ENCODE measurements around the gene DOP1A. TPM values are rescaled to one million over a fixed set of nuclear protein-coding genes. Genes with fewer than 3 reads are reported as not detected.

The DOP1A gene
- total RNA-seq, 1 donor from 2014 or later: 18.1 TPM

- no peak for DNase-seq
- peaks cover 92% of the 10 kb centered on the region for H3K36me3 ChIP-seq
- H3K27me3 ChIP-seq (ENCODE audit: low read depth): no peaks in the 10 kb centered on the region
- H3K9me3 ChIP-seq (replicated peaks): no peaks in the 10 kb centered on the region
- H3K4me3 ChIP-seq: no peak overlapping the region
- TF ChIP-seq, protein P1, sequence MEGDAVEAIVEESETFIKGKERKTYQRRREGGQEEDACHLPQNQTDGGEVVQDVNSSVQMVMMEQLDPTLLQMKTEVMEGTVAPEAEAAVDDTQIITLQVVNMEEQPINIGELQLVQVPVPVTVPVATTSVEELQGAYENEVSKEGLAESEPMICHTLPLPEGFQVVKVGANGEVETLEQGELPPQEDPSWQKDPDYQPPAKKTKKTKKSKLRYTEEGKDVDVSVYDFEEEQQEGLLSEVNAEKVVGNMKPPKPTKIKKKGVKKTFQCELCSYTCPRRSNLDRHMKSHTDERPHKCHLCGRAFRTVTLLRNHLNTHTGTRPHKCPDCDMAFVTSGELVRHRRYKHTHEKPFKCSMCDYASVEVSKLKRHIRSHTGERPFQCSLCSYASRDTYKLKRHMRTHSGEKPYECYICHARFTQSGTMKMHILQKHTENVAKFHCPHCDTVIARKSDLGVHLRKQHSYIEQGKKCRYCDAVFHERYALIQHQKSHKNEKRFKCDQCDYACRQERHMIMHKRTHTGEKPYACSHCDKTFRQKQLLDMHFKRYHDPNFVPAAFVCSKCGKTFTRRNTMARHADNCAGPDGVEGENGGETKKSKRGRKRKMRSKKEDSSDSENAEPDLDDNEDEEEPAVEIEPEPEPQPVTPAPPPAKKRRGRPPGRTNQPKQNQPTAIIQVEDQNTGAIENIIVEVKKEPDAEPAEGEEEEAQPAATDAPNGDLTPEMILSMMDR (IDR thresholded peaks at IDR 0.05; ENCODE audit: borderline replicate concordance): no peak
- no peaks in the 10 kb centered on the region for H3K4me1 ChIP-seq
- intact Hi-C loops (cut with micrococcal nuclease): no loop called here
- H3K27ac ChIP-seq (replicated peaks): no peak overlapping the region
Measured at GRCh38 chr6:83126223-83126622, 58.8 kb downstream of the DOP1A start.

DNA sequence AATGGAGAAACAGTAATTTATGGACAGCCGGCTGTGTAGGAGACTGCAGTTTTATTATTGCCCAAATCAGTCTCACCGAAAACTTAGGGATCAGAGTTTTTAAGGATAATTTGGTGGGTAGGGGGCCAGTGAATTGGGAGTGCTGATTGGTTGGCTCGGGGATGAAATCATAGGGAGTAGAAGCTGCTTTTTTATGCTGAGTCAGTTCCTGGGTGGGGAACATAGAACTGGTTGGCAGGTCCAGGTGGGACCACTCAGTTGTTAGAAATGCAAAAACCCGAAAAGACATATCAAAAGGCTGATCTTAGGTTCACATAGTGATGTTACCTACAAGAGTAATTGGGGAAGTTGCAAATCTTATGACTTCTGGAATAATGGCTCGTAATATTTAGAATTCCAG, 59.3 kb downstream of the DOP1A start:
- Histone ChIP-seq H3K27ac (replicated peaks) (no peak overlapping the region), H3K27me3 (ENCODE audit: low read depth) (no peaks in the 10 kb centered on the region), H3K4me3 (no peak overlapping the region), H3K36me3 (peaks cover 92% of the 10 kb centered on the region), H3K9me3 (replicated peaks) (no peaks in the 10 kb centered on the region), H3K4me1 (no peaks in the 10 kb centered on the region)
- TF ChIP-seq, protein P1 (IDR thresholded peaks at IDR 0.05; ENCODE audit: borderline replicate concordance): no peak
- no peak for DNase-seq
- intact Hi-C loops (cut with micrococcal nuclease): no loop called here

DNA sequence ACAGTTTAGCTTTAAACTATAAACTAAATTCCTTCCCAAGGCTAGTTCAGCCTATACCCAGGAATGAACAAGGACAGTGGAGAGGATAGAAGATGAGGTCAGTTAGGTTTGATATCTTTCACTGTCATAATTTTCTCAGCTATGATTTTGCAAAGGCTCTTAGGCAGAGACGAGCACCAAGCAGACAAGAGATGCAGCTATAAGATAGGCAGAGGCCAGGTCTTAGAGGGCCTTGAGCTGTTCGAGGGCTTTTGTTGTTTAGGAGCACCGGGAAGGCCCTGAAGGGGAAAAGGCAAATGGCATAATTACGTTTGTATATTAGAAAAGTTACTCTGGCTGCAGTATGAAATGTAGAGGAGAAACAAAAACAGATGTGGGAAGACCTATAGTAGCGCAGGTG, 59.8 kb downstream of the DOP1A start:
- H3K27ac ChIP-seq (replicated peaks): no peak overlapping the region
- TF ChIP-seq, protein P1 (IDR thresholded peaks at IDR 0.05; ENCODE audit: borderline replicate concordance): no peak
- H3K9me3 ChIP-seq (replicated peaks): no peaks in the 10 kb centered on the region
- DNase-seq: no peak
- intact Hi-C loops (cut with micrococcal nuclease): no loop called here
- no peaks in the 10 kb centered on the region for H3K4me1 ChIP-seq
- no peaks in the 10 kb centered on the region for H3K27me3 ChIP-seq (ENCODE audit: low read depth)
- peaks cover 93% of the 10 kb centered on the region for H3K36me3 ChIP-seq
- H3K4me3 ChIP-seq: no peak overlapping the region

DNA sequence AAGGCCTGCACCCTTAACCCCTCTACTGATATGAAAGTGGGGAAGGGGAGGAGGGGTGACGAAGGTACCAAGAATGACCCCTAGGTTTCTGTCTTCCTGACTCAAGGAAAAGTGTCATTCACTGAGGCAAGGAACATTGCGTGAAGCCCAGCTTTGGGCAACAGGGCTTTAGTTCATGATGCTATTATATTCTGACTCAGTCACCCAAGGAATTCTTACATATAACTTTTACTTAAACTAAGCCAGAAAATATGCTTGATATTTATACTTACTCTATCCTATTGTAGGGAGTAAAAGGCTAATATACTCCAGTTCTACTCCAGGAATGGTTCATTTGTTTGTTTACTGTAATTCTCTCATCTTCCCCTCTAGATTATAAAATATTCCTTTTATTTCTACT, 60.5 kb downstream of the DOP1A start:
- no peaks in the 10 kb centered on the region for H3K9me3 ChIP-seq (replicated peaks)
- no peaks in the 10 kb centered on the region for H3K27me3 ChIP-seq (ENCODE audit: low read depth)
- H3K36me3 ChIP-seq: peaks cover 95% of the 10 kb centered on the region
- H3K4me3 ChIP-seq: no peak overlapping the region
- TF ChIP-seq, protein P1 (IDR thresholded peaks at IDR 0.05; ENCODE audit: borderline replicate concordance): no peak
- H3K27ac ChIP-seq (replicated peaks): no peak overlapping the region
- no peak for DNase-seq
- H3K4me1 ChIP-seq: no peaks in the 10 kb centered on the region
- intact Hi-C loops (cut with micrococcal nuclease): no loop called here

DNA sequence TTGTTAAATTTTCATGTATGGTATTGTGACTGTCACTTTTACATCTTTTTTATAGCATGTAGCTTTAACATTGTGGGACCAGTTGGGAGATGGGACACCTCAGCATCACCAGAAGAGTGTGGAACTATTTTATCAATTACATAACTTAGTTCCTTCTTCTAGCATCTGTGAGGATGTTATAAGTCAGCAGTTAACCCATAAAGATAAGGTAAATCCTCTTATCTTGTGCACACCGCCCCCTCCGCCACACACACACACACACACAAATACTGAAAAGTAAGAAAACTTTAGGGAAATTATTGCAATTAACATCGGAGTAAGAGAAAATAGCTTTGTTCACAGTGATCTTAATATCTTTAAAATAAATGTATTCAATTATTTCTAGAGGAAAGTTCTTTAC, 64.7 kb downstream of the DOP1A start:
- Histone ChIP-seq H3K27me3 (ENCODE audit: low read depth) (no peaks in the 10 kb centered on the region), H3K36me3 (peaks cover 90% of the 10 kb centered on the region), H3K4me1 (no peaks in the 10 kb centered on the region), H3K4me3 (no peak overlapping the region), H3K9me3 (replicated peaks) (no peaks in the 10 kb centered on the region), H3K27ac (replicated peaks) (no peak overlapping the region)
- DNase-seq: no peak
- intact Hi-C loops (cut with micrococcal nuclease): no loop called here
- TF ChIP-seq, protein P1 (IDR thresholded peaks at IDR 0.05; ENCODE audit: borderline replicate concordance): no peak

All from left ventricle myocardium inferior (tissue), 1 donor.